HG03066 (cell line): ENCODE measurements around the gene AHNAK2.
"Not testable (repeated sequence)": the region's sequence is repeated elsewhere in the genome, so short reads cannot be mapped to it uniquely, and the experiment has no call there.

Experiments used
- ATAC-seq: cut with Tn5 transposase; IDR thresholded peaks from one replicate; pipeline ENCODE4 v1.9.1; 2021; ENCODE audit warnings: low read depth; ENCODE audit not compliant: unreplicated experiment

Gene AHNAK2

DNA sequence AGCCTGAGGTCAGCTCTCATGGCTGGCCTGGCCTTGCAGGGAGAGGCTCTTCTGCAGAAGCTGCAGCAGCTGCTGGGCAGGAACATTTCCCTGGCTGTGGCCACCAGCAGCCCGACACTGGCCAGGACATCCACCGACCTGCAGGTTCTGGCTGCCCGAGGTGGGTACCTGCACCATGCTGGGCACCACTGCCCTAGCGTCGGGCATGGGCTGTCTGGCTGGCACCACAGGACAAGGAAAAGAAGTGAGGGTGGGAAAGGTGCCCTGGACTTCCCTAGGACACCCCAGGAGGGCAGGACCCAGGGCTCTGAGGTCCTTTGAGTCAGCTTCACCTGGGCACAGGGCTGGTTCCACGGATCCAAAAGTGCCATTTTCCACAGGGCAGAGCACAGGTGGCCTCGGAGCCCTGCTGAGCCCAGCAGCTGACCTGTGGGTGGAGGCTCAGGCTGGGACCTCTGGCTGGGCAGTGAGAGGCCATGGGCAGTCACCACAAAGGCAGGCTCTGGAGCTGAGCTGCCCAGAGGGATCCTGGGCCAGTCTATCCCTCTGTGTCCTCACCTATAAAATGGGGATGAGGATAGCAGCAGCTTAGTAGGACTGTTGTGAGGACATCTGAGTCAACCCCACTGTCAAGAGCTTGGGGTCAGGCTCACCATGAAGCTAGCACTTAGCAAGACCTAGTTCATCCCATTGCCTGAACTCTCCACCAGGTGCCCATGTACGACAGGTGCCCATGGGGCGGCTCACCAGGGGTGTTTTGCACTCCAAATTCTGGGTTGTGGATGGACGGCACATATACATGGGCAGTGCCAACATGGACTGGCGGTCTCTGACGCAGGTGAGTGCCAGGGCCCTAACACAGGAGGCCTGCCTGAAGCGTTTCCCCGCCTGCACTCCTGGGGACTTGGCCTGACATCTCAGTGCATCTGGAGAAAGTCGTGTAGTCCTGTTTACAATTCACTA is 48.6 kb downstream of the AHNAK2 start:
- no peak for ATAC-seq

DNA sequence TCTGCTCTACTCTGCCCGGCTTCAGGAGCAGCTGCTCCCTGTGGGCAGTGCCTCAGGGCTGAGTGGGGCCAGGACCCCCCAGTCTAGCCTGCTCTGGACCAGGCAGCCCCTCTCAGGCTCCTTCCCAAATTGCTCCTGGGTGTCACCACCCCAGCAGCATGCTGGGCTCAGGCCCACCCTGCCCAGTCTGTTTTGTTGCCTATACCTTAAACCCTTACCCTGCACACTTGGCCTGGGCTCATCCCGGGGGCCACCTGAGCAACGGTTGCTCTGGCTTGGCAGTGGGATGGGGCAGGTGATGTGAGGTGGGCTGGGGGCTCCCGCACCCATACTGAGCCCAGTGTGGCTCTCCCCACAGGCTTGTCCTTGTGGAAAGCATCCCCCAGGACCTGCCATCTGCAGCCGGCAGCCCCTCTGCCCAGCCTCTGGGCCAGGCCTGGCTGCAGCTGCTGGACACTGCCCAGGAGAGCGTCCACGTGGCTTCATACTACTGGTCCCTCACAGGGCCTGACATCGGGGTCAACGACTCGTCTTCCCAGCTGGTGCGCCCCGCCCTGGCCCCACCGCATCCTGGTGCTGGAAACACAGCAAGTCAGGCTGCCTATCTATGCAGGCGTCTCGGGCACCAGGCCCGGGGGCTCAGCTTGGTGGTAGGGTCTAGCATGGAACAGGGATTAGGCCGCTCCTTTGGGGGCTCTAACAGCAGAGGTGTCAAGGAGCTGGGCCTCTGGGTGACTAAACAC is 49.6 kb downstream of the AHNAK2 start:
- ATAC-seq: no peak

DNA sequence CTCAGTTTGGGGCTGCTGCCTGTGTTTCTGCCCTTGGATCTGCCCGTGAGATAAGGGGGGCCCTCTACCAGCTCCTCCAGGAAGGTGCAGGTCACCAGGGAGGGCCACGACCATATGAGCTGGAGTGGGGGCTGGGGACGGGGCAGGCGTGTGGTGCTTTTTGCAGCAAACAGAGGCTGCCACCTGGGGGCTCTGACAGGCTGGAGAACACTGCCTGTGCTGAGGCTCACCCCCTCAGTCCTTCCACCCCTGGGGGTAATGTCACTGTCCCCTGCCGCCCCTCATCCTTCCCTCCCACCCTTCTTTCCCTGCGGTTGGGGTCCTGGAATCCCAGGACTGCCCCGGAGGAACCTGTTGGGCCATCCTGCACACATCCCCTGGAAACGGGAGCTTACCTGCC is 50.3 kb downstream of the AHNAK2 start:
- ATAC-seq: no peak

DNA sequence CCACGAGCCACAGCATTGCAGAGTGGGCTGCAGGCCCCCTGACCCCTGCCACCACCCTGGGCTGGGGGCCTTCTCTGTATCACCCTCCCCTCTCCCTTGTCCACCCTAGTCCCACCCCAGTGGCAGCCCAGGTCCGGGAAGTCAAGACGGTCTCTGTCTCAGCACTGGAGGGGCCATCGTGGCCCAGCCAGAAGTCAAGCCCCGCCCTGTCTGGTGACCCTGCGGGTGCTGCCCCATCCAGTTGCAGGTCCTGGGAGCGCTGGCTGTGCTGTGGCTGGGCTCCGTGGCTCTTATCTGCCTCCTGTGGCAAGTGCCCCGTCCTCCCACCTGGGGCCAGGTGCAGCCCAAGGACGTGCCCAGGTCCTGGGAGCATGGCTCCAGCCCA is 50.8 kb downstream of the AHNAK2 start:
- no peak for ATAC-seq

DNA sequence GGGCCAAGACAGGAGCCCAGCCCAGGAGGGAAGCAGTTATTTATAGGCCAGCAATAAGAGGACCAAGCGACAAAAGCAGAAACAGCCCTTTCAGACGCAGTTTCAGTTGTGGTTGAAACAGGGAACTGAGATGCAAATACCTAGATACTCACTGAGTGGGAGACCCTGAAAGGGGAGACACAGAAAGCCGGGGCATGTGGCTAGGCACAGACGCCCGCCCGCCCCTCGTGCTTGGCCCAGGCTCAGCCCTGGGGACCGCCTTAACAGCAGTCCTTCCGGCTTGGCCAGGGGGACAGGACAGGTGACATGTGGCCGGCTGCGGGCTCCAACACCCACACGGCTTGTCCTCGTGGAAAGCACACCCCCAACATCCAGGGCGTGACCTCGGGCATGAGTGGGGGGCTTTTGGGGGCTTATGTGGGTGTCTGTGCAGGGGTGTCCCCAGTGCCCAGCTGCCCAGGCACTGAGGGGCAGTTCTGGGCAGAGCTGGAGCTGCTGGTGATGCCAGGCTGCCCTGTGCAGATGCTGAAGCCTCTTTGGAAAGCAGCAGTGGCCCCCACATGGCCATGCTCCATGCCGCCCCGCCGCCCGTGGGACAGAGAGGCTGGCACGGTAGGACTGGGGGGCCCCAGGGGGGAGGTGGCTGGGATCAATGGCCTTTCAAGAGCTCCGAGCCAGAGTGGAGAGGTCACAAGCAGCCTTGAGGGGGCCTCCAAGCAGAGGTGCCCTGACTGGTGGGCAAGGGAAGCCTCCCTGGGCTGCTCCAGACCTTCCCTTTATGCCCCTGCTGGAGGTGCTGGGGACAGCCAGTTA is 51.3 kb downstream of the AHNAK2 start:
- peak; percentile 71 for ATAC-seq

DNA sequence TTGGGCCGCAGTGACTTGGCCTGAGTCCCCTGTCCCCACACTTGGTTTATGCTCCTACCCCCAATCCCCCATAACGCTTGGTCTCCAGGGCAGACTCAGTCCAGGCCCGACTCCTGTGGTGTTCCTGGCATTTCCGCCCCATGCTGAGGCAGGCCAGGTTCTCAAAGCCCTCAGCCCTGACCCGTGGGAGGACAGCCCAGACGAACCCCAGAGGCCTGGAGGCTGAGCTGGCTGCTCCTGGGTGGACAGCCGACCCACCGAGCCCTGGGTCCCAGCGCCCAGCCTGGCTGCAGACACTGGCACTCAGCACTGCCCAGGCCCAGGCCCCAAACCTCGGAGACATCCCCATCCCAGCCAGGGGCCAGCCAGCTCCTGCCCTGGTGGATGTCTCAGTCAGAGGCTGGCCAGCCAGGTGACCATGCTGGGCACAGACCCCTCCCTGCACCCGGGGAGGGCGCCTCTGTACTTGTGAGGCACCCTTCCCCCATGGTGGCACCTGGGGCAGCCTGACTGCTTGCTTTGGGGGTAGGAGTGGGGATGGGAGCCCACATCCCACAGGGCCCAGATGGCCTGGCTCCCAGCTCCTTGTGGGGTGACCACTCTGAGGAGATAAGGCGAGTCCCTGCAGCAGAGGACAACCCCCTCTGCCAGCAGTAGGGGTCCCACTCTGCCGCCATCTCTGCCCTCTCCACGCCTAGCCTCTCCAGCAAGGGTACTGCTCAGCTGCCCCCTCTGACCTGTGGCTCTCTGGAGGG is 52.1 kb downstream of the AHNAK2 start:
- no peak for ATAC-seq

DNA sequence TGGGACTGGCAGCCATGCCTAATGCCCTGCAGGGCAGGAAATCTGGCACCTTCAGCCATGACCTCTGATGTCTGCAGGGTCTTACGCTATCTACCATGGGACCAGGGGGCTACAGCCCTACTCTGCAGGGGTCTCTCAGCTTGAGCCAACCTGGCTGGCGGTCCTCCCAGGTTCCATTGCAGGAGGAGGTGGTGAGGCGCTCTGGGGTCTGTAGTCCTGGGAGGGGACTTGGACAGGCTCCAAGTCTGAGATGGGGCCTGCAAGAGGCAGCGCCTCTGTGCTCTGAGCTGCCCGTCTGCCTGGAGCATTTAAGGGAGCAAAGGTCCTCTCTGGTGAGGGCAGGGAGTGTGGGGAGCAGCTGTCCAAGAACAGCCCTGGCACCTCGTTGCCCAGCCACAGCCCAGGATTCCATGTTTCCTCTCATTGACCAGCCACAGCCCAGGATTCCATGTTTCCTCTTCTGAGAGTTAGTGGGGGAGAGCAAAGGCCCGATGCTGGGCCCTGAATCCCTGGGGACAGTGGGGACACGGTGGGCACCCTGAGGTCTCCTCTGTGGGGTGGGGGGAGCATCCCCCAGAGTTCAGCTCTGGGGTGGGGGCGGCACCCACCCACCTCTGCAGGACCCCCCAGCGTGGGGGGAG is 52.8 kb downstream of the AHNAK2 start:
- no peak for ATAC-seq

DNA sequence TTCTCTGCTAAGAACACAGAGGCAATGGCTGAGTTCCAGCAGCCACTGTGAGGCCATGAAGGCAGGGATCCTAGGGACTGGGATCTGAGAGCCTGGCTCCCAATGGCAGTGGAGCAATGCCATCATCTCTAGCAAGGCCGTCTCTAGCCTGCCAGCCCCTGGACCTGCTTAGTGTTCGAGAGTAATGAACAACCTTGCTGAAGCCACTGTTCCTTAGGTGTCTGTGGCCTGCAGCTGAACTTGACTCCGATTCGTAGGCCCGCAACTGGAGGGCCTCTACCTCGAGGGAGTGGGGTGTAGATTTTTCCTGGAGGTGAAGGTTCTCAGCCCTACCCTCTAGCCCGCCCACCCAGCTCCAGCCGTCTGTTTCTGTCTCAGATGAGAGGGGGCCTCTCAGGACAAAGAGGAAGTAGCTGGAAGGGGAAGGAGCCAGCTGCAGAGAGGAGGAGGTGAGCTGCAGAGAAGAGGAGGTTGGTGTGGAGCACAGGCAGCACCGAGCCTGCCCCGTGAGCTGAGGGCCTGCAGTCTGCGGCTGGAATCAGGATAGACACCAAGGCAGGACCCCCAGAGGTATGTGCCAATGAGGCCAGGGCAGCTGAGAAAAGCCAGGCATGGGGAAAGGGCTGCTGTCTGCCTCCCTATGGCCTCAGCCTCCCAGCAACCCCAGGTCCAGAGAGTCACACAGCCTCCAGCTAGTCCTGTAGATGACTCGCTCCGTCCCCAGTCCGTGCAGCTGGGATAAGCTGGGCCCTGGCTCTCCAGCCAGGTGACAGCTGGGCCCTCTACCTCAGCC is 53.6 kb downstream of the AHNAK2 start, which contains the start of gene PLD4:
TSS of gene PLD4 (plus strand) at position 459 of the 793 bp plus-strand sequence. CDS start 2,262 bp downstream, outside the sequence.
- no peak for ATAC-seq

DNA sequence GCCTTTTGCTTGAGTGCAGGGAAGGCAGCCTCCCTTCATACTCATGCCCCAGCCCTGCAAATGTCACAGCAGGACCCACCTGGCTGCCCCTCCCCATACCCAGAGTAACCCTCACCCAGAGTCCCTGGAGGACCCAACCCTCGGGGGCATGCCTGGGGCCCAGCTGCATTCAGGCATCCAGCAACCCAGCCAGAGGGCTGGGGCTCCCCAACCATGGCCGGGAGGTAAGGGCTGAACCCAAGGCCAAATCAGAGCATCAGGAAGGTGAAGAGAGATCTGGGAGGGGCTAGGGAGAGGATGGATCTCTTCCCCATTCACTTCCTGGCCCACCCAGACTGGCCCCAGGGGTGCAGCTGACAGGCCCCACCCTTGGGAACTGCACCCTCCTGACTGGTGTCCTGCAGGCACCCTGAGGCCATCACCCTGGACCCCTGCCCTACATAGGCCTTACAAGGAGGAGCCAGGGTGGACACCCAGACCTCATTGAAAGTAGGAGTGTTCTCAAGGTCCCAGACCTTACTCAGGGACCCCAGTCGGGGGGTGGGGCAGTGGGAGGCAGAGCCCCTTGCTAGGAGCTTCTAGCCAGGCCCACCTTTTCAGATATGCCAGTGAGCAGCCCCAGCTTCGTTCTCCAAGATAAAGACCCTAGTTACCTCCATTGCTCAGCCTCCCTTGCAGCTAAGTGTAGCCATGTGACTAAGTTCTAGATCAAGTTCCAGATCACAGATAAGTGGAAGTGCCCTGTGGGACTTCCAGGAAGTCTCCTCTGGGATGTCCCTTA is 54.3 kb downstream of the AHNAK2 start:
- no peak for ATAC-seq

DNA sequence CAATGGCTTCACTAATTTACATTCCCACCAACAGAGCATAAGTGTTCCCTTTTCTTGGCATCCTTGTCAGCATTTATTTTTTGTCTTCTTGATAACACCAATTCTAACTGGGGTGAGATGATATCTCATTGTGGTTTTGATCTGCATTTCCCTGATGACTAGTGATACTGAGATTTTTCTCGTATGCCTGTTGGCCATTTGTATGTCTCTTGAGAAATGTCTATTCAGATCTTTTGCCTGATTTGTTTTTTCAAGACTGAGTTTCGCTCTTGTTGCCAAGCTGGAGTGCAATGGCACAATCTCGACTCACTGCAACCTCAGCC is 58.2 kb downstream of the AHNAK2 start:
- ATAC-seq: no peak

DNA sequence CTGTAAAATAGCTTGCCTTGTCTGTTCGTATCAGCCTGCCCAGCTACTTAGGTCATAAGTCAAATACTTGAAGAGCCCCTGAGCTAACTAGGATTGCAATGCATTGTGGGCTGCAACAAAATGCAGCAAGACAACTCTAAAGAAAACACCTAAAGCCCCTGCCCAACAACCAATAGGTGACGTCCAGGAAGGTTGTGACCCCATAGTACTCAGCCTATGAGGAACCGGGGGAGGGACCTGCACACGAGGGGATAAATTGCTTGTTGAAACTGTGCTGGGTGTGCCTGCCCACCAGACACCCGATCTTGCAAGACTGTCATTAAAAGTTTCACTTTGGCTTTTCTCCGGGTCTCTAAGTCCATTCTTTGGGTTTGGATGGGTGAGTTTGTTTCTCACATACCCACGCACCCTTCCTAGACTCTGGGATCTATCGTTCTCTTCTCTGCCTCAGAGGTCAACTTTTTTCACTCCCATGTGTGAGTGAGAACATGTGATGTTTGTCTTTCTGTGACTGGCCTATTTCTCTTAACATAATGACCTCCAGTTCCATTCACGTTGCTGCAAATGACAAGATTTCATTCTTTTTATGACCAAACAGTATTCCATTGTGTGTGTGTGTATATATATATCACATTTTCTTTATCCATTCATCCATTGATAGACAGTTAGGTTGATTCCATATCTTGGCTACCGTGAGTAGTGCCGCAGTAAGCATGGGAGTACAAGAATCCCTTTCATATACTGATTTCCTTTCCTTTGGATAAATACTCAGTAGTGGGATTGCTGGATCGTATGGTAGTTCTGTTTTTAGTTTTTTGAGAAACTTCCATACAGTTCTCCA is 58.8 kb downstream of the AHNAK2 start:
- not testable (repeated sequence) for ATAC-seq

DNA sequence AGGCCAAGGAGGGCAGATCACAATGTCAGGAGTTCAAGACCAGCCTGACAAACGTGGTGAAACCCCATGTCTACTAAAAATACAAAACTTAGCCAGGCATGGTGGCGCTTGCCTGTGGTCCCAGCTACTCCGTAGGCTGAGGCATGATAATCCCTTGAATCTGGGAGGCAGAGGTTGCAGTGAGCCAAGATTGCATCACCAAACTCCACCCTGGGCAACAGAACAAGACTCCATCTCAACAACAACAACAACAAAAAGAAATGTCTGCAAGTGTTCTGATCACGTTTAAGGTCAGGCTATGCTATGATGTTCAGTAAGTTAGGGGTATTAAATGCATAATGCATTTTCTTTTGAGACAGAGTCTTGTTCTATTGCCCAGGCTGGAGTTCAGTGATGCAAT is 60.2 kb downstream of the AHNAK2 start:
- ATAC-seq: no peak

DNA sequence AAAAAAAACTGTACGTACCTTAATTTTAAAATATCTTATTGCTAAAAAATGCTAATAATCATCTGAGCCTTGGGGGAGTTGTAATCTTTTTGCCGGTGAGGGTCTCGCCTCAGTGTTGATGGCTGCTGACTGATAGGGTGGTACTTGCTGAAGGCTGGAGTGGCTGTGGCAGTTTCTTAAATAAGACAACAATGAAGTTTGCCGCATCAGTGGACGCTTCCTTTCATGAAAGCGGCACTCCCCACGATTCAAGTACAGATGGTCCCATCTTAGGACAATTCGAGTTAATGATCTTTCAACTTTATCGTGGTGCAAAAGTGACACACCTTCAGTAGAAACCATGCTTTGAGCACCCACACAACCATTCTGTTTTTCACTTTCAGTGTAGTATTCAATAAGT is 61.1 kb downstream of the AHNAK2 start:
- no peak for ATAC-seq

DNA sequence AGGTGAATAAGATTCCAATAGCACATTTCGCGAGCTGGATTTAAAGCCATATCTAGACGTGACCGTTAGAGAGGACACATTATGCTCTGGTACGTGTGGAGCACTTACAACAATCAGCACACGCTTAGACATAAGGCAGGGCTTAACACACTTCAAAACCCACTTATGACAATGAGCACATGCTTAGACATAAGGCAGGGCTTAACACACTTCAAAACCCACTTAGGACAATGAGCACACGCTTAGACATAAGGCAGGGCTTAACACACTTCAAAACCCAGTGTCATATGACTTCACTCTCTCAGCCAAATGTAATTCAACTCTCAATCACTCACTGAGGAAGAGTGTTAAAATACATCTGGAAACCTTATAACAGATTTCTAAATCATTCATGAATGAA is 64.7 kb downstream of the AHNAK2 start:
- no peak for ATAC-seq

DNA sequence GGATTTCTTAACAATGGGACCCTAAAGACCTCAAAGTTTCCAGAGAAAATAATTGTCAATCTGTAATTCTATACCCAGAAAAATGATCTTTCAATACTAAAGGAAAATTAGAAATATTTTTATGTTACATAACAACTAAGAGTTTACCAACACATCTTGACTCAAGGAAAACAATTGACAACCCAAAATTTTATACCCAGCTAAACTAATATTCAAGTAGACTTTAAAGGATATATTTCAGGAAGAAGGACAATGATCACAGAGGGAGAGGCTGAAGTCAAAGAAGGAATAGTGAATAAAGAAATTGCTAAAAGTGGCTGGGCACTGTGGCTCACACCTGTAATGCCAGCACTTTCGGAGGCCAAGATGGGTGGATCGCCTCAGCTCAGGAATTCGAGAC is 66.1 kb downstream of the AHNAK2 start:
- no peak for ATAC-seq

DNA sequence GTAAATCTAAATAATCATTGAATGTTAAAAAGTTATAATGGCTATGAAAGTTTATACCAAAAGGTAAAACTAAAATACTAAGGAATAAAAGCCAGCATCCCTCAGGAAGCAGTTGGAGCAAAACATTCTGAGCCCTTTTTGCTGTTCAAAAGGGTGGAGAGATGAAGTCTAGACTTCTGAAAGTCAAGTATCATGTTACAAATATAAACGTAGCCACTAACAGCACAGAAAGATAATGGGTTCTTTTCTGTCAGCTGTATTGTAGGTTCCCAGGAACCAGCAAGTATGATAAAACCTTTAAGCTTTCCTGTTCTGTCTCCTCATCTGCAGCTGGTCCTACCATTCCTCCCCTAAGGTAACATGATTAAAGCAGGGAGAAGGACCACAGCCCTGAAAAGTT is 69.9 kb downstream of the AHNAK2 start:
- ATAC-seq: no peak

DNA sequence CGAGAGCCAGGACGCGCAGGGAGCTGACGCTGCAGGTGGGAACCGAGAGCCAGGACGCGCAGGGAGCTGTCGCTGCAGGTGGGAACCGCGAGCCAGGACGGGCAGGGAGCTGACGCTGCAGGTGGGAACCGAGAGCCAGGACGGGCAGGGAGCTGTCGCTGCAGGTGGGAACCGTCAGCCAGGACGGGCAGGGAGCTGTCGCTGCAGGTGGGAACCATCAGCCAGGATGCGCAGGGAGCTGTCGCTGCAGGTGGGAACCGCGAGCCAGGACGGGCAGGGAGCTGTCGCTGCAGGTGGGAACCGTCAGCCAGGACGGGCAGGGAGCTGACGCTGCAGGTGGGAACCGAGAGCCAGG is 72.6 kb downstream of the AHNAK2 start:
- ATAC-seq: not testable (repeated sequence)
